Suprapubic skin (tissue), 4 donors: ENCODE data around the gene WDR7.

Experiments
- EP300 ChIP-seq: sonication (generic); formaldehyde crosslinking; IDR thresholded peaks from one replicate; pipeline ENCODE4 v1.6.1; 2017; ENCODE audit warnings: antibody characterized with exemption
- POLR2A ChIP-seq, 2 donors: fragments of 450-650 bp; IDR thresholded peaks; one replicate each; pipeline ENCODE4 v1.6.1; 2017; ENCODE audit warnings: antibody characterized with exemption in 2 of 2, mild to moderate bottlenecking in 2 of 2, moderate library complexity in 2 of 2
- POLR2AphosphoS5 ChIP-seq, 3 donors: sonication (generic); formaldehyde crosslinking; IDR thresholded peaks; one replicate each; pipeline ENCODE4 v1.6.1; 2017; ENCODE audit warnings: antibody characterized with exemption in 3 of 3
- TF ChIP-seq, protein P1 (sequence below), 2 donors: fragments of 200-600 bp in 1 of 2; fragments of 450-650 bp in 1 of 2; sonication (generic) in 1 of 2; IDR thresholded peaks; one replicate each; pipeline ENCODE4 v1.5.1; 2016 to 2019; ENCODE audit warnings: antibody characterized with exemption in 2 of 2, mild to moderate bottlenecking in 1 of 2, moderate library complexity in 1 of 2

DNA sequence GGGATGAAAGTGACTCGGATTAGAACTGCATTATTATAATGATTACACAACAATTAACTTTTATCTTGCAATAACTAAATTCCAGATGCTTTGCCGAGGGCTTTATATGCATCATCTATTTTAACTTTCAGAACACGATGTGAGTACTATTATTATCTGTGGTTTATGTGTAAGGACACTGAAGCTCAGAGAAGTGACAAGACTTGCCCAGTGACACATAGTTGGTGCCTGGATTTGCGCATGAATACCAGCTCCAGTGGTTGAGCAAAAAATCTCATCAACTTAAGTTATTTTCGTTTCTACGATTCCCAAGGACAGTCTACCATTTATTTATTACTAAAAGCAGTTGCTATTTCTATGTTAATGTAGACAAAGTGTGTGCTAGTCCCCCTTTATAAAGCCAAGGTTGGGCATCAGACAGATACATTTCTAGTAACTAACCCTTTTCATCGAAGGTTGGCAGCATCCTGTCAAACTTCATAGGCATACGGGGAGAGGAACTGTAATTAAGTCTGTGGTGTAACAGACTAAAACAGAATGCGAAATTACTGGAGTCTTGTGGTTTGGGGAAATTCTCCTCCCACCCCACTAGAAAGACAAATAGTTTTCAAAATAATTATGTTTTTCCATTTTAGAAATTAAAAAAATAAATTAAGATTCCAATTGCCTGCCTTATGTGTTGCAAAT, 422.5 kb downstream of the WDR7 start:
- TF ChIP-seq, protein P1, sequence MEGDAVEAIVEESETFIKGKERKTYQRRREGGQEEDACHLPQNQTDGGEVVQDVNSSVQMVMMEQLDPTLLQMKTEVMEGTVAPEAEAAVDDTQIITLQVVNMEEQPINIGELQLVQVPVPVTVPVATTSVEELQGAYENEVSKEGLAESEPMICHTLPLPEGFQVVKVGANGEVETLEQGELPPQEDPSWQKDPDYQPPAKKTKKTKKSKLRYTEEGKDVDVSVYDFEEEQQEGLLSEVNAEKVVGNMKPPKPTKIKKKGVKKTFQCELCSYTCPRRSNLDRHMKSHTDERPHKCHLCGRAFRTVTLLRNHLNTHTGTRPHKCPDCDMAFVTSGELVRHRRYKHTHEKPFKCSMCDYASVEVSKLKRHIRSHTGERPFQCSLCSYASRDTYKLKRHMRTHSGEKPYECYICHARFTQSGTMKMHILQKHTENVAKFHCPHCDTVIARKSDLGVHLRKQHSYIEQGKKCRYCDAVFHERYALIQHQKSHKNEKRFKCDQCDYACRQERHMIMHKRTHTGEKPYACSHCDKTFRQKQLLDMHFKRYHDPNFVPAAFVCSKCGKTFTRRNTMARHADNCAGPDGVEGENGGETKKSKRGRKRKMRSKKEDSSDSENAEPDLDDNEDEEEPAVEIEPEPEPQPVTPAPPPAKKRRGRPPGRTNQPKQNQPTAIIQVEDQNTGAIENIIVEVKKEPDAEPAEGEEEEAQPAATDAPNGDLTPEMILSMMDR (IDR thresholded peaks at IDR 0.05): no peak
- TF ChIP-seq POLR2A (IDR thresholded peaks at IDR 0.05) (no peak), EP300 (no peak), POLR2AphosphoS5 (IDR thresholded peaks at IDR 0.05) (no peak)
